Measurements from ENCODE around the gene GRHPR. TPM values are rescaled to one million over a fixed set of nuclear protein-coding genes. Genes with fewer than 3 reads are reported as not detected.

GRHPR gene
- polyA plus RNA-seq, 1 of the 3 experiments (the other 2 are of a cell fraction) = 206 TPM

GRCh38 chr9:37441776-37442370 is 19.4 kb downstream of the GRHPR start (continued):
- TF ChIP-seq FOXM1 (IDR thresholded peaks at IDR 0.05; ENCODE audit: low read depth) (no peak), EZH2phosphoT487 (IDR thresholded peaks at IDR 0.05; ENCODE audit: borderline replicate concordance, low read depth) (no peak), SMC3 (IDR thresholded peaks at IDR 0.05; ENCODE audit: low read depth, low read length) (no peak), TEAD4 (IDR thresholded peaks at IDR 0.05; ENCODE audit: borderline replicate concordance, insufficient read depth) (no peak), MEF2A (IDR thresholded peaks at IDR 0.05; ENCODE audit: borderline replicate concordance, low read depth) (no peak), JUND (IDR thresholded peaks at IDR 0.05) (no peak)

- no peak overlapping the region for H3K4me2 ChIP-seq
- ChIA-PET POLR2A (no interaction called here), CTCF (no interaction called here)
- no peak overlapping the region for H3K27ac ChIP-seq (ENCODE audit: low read depth in 2 of 2, low read length in 1 of 2)
- H3K4me1 ChIP-seq (ENCODE audit: control insufficient read depth in 1 of 2, insufficient read depth in 2 of 2, low read depth in 1 of 2, low read length in 1 of 2) = peaks cover 0 to 8% of the 10 kb centered on the region in 2 experiments; a peak in 2 of 4 replicates
- peaks cover 12% of the 10 kb centered on the region for H3F3A ChIP-seq (replicated peaks; ENCODE audit: insufficient read depth)
- no peak for TF ChIP-seq FOSL2 (IDR thresholded peaks at IDR 0.05; ENCODE audit: borderline replicate concordance, low read depth)
- no peak for TF ChIP-seq TCF12 (IDR thresholded peaks at IDR 0.05)
- TF ChIP-seq FOXM1 (IDR thresholded peaks at IDR 0.05; ENCODE audit: low read depth) = no peak
- TF ChIP-seq NFIC (IDR thresholded peaks at IDR 0.05; ENCODE audit: borderline replicate concordance) = no peak
- TF ChIP-seq PBX3 (IDR thresholded peaks at IDR 0.05) = no peak
- no peak for TF ChIP-seq CTCF (IDR thresholded peaks at IDR 0.05)
- no peak for TF ChIP-seq GATA2 (CRISPR knock-in tag; IDR thresholded peaks at IDR 0.05)
- TF ChIP-seq MXI1 (IDR thresholded peaks at IDR 0.05; ENCODE audit: low read depth, low read length) = no peak
- TF ChIP-seq TEAD4 (IDR thresholded peaks at IDR 0.05; ENCODE audit: borderline replicate concordance, insufficient read depth) = no peak
- TF ChIP-seq, protein P1, sequence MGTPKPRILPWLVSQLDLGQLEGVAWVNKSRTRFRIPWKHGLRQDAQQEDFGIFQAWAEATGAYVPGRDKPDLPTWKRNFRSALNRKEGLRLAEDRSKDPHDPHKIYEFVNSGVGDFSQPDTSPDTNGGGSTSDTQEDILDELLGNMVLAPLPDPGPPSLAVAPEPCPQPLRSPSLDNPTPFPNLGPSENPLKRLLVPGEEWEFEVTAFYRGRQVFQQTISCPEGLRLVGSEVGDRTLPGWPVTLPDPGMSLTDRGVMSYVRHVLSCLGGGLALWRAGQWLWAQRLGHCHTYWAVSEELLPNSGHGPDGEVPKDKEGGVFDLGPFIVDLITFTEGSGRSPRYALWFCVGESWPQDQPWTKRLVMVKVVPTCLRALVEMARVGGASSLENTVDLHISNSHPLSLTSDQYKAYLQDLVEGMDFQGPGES (IDR thresholded peaks at IDR 0.05; ENCODE audit: low read depth, low read length) = no peak
- TF ChIP-seq POLR2AphosphoS5 (IDR thresholded peaks at IDR 0.05; ENCODE audit: low read depth, low read length) = no peak
- no peak for TF ChIP-seq GABPA (IDR thresholded peaks at IDR 0.05; ENCODE audit: low read depth)
- TF ChIP-seq, protein P2, sequence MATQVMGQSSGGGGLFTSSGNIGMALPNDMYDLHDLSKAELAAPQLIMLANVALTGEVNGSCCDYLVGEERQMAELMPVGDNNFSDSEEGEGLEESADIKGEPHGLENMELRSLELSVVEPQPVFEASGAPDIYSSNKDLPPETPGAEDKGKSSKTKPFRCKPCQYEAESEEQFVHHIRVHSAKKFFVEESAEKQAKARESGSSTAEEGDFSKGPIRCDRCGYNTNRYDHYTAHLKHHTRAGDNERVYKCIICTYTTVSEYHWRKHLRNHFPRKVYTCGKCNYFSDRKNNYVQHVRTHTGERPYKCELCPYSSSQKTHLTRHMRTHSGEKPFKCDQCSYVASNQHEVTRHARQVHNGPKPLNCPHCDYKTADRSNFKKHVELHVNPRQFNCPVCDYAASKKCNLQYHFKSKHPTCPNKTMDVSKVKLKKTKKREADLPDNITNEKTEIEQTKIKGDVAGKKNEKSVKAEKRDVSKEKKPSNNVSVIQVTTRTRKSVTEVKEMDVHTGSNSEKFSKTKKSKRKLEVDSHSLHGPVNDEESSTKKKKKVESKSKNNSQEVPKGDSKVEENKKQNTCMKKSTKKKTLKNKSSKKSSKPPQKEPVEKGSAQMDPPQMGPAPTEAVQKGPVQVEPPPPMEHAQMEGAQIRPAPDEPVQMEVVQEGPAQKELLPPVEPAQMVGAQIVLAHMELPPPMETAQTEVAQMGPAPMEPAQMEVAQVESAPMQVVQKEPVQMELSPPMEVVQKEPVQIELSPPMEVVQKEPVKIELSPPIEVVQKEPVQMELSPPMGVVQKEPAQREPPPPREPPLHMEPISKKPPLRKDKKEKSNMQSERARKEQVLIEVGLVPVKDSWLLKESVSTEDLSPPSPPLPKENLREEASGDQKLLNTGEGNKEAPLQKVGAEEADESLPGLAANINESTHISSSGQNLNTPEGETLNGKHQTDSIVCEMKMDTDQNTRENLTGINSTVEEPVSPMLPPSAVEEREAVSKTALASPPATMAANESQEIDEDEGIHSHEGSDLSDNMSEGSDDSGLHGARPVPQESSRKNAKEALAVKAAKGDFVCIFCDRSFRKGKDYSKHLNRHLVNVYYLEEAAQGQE (IDR thresholded peaks at IDR 0.05; ENCODE audit: low read depth, low read length) = no peak
- no peaks in the 10 kb centered on the region for H3K27me3 ChIP-seq (ENCODE audit: insufficient read depth)
- peaks cover 50 to 54% of the 10 kb centered on the region in 2 experiments for H3K36me3 ChIP-seq (replicated peaks in 1 of 2; ENCODE audit: control insufficient read depth in 1 of 2, insufficient read depth in 2 of 2, low read length in 1 of 2)
- H2AFZ ChIP-seq (ENCODE audit: low read depth) = no peak overlapping the region
- no peaks in the 10 kb centered on the region for H3K9me3 ChIP-seq
- H3K9ac ChIP-seq = no peak overlapping the region
- H3K79me2 ChIP-seq (ENCODE audit: insufficient read depth) = peaks cover 84% of the 10 kb centered on the region
- 100% methylated on average over 2 of the region's 2 CpGs for WGBS (ENCODE audit: low lambda C conversion rate)
- H4K20me1 ChIP-seq (ENCODE audit: insufficient read depth) = peaks cover 82% of the 10 kb centered on the region
- no peak overlapping the region for H3K4me3 ChIP-seq (ENCODE audit: low read depth in 2 of 2, low read length in 1 of 2)
- DNase-seq = no peak
- H3K9me2 ChIP-seq = no peaks in the 10 kb centered on the region
These were observed 20.1 kb downstream of the GRHPR start for GRCh38 chr9:37442556-37442955.

Measured in SK-N-SH (cell line).